GOT3 (cell line): ENCODE data around the gene KLK8.
"Not testable (repeated sequence)": the region's sequence is repeated elsewhere in the genome, so short reads cannot be mapped to it uniquely, and the experiment has no call there.

Source experiments
- DNase-seq: peaks from one replicate; lab custom pipeline; 2025; ENCODE audit warnings: mixed read lengths; lab: John Stamatoyannopoulos, UW

Gene KLK8

GRCh38 chr19:51018745-51019543 is 17.5 kb upstream of the KLK8 start:
- no peak for DNase-seq

DNA sequence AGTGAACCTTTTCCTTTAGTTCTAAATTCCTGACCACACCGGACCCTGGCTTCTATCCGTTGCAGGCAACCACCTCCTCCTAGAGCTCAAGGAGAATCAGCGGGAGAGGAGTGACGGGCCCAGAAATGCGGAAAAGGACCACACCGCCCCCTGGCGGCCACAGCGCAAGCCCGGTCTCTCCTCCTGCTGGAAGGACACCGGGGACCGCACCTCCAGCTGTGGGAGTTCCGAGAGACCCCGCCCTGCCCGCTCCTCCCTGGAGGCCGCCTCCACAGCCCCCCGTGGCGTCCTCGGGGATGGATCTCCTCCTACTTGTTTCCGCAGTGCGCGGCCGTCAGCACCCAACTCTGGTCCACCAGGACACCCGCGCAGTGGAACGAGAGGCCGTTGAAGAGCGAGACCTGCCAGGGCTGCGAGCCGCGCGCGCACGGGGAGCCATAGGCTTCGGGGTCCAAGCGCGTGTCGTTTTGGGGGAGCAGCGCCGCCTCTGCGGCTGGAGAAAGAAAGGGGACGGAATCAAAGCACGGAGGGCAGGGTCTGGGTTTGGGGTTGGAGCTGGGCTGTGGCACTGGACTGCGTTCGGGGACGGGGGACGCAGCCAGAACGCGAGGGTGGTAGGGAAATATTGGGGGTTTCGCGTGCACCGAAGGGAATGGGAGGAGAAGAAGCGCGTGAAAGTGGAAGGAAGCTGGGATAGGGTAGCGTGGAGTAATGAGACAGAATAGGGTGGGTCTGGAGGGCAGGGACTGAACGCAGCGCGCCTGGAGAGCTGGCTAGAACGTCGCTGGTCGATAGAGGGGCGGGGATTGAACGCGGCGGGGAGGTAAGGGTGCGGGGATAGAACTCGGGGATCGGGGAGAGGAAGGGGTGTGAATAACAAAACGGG is 15.6 kb upstream of the KLK8 start:
- no peak for DNase-seq

DNA sequence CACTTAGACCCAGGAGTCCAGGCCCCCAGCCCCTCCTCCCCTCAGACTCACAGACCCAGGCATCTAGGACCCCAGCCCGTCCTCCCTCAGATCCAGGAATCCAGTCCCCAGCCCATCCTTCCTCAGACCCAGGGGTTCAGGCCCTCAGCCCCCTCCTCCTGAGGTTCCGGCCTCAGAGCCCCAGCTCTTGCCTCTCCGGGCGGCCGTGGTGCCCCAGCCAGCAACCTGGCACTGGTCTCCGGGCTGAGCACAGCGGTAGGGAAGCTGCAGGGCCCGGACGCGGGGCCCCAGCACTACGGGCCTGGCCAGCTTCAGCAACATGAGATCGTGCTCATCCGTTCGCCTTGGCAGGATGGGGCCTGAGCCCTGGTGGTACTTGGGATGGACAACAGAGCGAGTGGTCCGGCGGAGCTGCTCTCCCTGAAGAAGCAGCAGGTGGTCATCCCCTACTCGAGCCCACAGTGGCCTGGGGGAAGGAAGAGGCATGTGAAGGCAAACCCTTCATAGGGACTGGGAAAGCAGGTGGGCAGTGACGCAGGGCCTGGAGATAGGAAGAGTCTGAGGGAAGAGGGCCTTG is 14.4 kb upstream of the KLK8 start:
- no peak for DNase-seq

DNA sequence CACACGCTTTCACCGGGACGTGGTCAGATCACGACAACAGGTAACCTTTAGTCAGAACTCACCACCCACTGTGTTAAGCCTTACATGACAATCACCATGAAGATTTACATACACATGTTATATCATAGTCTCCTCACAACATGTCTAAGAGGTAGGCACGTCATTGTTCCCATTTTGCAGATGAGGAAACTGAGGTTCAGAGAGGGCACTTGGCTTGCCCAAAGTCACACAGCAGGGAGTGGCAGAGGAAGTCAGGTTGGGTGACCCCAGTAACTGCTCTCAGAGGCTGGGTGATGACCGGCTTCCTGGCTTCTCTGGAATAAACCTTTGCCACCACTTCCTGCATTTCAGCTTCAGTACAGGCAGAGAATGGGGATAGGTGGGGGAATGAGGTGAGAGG is 12.8 kb upstream of the KLK8 start:
- no peak for DNase-seq

- DNase-seq: no peak
Measured at GRCh38 chr19:51012661-51013190, 11.3 kb upstream of the KLK8 start.

- no peak for DNase-seq
Measured at GRCh38 chr19:51010066-51010795, 8.8 kb upstream of the KLK8 start.

GRCh38 chr19:51009061-51009891 is 7.9 kb upstream of the KLK8 start:
- no peak for DNase-seq

DNA sequence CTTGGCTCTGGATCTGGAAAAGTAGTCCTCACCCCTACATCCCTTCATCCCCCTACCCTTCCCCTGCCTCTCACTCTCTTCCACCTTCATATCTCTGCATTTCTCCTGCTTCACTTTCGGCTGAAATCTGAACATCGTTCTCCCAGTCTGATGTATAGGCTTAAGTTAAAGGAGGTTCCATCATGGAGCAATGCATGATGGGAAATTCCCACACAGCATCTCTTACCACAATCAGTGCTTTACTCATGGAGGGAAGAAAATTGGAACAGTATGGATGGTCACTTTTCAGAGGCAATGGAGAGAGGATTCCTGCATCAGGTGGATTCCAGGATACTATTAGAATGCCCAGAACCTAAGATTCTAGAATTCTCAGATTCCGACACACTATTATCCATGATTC is 6.1 kb upstream of the KLK8 start:
- no peak for DNase-seq

DNA sequence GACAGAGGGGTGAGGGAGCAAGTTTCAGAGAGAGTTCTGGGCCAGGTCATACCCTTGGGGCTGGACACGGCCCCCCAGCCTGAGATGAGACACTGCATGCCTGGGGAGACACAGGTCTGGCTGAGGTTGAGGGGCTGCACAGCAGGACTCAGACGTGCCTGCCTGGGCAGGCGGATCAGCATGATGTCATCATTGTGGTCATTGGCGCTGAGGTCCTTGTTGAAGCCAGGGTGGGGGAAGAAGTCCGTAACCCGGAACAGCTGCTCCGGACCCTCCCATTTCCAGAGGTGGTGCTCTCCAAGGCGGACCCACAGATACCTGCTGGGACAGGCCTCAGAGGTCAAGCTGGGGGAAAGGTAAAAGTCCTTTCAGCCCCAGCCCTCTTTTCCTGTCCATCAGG is 5.0 kb upstream of the KLK8 start:
- DNase-seq: no peak

DNA sequence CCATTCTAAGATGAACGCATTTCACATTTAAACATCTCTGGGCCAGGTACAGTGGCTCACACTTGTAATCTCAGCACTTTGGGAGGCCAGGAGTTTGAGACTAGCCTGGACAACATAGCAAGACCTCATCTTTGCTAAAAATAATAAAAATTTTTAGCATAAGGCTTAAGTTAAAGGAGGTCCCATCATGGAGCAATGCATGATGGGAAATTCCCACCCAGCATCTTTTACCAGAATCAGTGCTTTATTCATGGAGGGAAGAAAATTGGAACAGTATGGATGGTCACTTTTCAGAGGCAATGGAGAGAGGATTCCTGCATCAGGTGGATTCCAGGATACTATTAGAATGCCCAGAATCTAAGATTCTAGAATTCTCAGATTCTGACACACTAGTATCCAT is 3.8 kb upstream of the KLK8 start:
- DNase-seq: no peak

- no peak for DNase-seq
Measured at GRCh38 chr19:51003316-51003715, 1.9 kb upstream of the KLK8 start.

DNA sequence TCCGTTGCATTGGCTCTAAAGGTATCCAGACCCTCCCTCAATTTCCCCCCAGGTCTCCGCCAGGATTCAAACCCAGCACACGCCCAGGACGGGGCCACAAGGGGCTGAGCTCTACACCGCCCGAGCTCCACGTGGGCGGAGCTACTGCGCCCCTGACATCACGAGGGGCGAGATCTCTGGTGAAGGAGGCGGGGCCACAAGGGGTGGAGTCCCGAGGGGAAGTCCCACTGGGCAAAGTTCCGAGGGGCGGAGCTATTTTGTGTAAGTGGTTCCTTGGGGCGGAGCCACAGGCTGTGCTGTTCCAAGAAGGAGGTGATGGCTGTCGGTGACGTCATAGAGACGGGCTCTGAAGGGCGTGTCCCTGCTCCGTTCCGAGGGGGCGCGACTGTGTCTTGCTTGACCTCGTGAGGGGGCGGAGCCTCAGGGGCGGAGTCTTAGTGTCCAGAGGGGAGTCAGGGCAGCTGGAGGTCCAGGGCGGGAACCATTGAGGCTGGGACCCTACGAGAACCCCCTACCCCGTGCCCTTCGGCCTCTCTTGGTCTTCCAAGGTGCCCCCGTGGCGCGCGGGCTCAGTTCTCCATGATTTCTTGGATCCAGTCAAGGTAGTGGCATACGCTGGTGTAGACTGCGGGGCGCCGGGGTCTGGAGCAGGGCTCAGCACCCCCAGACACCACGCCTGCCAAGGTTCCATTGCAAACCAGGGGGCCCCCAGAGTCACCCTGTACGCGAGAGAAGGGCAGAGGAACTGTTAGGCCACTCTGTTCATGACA is 1.3 kb upstream of the KLK8 start:
- no peak for DNase-seq

DNA sequence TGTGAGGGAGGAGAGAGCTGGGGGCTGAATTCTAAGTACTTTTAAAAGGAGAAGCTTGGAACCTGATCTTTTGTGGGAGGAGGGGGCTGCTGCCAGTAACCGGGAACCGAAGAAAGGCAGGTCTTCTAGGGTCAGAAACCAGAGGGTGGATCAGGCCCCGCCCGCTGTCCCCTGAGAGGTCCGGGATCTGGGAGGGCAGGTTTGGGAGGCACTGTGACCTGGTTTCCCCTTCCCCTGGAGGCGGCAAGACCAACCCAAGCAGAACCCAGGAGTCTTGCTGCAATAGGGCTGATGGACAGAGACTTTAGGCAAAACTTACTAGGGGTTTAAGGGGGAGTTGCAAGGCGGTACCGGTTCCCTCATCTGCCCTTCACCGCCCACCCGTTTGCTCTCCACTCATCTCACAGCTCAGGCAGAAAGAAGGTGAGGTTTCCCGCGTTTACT is 707 bp upstream of the KLK8 start:
- DNase-seq: no peak

DNA sequence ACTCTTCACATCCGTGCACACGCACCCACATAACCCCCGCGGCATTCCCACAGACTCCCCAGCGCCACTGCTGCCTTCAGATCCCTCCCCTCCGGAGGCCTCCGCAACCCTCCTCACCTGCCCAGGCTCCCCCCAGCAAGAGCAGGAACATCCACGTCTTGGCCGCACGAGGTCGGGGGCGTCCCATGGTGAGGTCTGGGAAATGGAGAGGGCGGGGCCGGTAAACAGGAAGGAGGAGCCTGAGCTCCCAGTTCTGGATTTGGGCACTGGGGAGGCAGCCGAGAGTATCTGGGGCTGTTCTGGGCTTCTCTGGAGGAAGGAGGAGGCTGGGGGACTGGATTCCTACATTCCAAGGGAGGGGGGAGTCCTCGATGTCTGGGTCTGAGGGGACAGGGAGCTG is 423 bp downstream of the KLK8 start:
- no peak for DNase-seq

DNA sequence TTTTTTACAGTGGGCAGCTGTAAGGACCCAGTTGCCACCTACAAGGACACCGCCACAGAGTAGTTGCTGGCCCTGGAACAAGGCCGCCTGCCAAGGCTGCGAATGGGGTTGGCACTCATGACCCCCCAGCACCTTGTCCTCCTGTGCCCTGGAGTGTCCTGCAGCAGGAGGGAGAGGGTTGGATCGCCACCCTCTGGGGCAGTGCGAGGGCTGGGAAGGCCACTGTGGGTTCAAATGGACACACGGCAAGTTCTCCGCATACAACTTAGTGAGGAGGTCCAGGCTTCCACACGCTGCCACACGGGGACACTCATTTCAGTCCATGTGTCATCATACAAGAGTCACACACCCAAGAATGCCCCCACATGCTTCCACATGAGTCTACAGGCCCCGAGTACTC is 978 bp downstream of the KLK8 start:
- no peak for DNase-seq

- DNase-seq: no peak
Measured at GRCh38 chr19:50998686-50999085, 2.7 kb downstream of the KLK8 start.

GRCh38 chr19:50998061-50998460 is 3.3 kb downstream of the KLK8 start:
- no peak for DNase-seq

DNA sequence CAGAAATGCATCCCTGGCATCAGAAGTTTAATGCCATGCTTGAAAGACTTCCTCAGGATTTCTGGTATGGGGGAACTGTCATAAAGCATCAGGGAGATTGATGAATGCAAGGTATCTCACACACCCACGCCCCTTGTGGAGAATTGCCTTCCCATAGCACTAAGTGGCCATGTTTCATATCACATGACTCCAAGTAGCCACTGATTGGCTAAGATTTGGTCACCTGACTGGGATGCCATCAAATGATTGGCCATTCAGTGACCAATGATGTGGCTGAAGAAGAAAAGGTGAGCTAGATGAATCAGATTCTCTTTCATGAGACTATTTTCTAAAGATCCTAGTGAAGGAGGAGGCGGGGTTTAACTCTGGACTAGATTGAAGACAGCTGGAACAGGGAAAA is 7.3 kb downstream of the KLK8 start:
- no peak for DNase-seq

DNA sequence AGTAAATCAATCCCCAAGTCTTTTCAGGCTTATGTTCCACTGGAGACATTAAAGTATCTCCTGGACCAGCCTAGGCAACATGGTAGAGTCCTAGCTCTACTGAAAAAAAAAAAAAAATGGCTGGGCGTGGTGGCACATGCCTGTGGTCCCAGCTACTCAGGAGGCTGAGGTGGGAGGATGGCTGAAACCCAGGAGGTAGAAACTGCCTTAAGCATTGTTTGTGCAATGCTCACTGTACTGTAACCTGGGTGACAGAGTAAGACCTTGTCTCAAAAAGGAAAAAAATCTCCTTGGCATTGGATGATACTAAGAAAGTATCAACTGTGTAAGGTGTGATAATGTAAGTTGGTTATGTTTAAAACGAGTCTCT is 8.8 kb downstream of the KLK8 start:
- DNase-seq: no peak

DNA sequence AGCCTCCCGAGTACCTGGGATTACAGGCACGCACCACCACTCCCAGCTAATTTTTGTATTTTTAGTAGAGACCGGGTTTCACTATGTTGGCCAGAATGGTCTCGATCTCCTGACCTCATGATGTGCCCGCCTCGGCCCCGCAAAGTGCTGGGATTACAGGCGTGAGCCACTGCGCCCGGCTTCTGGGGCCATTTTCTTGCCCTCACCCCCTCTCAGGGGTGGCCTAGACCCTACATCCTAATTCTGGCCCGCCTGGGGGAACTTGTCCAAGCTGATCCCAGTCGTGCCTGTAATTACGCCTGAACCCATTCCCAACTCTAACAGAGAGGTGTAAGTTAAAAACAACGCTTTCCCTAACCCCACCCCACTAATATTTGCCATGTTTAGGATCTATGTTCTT is 17.0 kb downstream of the KLK8 start:
- not testable (repeated sequence) for DNase-seq
